HEK293T (cell line): Measurements from ENCODE around the gene SLC35E4.

ENCODE experiments used
- BHLHE40 ChIP-seq: fragments of 450-650 bp; IDR thresholded peaks from 2 replicates; pipeline ENCODE4 v1.6.1; 2016; ENCODE audit warnings: mild to moderate bottlenecking, moderate library complexity, borderline replicate concordance
- ELF4 ChIP-seq: fragments of 450-650 bp; IDR thresholded peaks from 2 replicates; pipeline ENCODE4 v1.6.1; 2017; ENCODE audit warnings: antibody characterized with exemption
- FOXA1 ChIP-seq: fragments of 450-650 bp; IDR thresholded peaks from 2 replicates; pipeline ENCODE4 v1.6.1; 2016; ENCODE audit warnings: mild to moderate bottlenecking
- FOXK2 ChIP-seq: fragments of 450-650 bp; IDR thresholded peaks from 2 replicates; pipeline ENCODE4 v1.6.1; 2016; ENCODE audit warnings: mild to moderate bottlenecking
- SUZ12 ChIP-seq: fragments of 450-650 bp; IDR thresholded peaks from 2 replicates; pipeline ENCODE4 v1.6.1; 2016; ENCODE audit warnings: mild to moderate bottlenecking
- ZNF384 ChIP-seq: fragments of 450-650 bp; IDR thresholded peaks from 2 replicates; pipeline ENCODE4 v1.6.1; 2016
- TF ChIP-seq, protein P1 (sequence below): fragments of 450-650 bp; IDR thresholded peaks from 2 replicates; pipeline ENCODE4 v1.6.1; 2016

DNA sequence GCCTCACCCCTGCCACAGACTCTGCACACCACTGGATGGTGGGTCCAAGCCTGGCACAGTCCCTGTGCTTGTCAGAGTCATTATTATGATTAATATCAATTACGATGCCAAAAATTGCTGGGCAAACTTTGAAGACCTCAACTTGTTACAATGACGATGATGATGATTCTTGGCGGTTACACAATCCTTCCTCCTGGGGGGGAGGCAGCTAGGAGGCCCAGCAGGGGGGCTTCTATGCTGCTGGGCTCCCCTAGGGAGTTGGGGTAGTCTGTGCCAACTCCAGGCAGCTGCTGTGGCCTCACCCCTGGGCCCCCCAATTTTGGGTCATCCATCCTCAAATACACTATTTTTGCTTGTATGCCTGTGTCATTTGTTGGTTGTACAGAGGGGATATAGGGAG lies 12.0 kb downstream of the SLC35E4 start:
- TF ChIP-seq ZNF384, result no peak
- no peak for TF ChIP-seq FOXK2
- TF ChIP-seq ELF4, result no peak
- no peak for TF ChIP-seq FOXA1
- TF ChIP-seq, protein P1, sequence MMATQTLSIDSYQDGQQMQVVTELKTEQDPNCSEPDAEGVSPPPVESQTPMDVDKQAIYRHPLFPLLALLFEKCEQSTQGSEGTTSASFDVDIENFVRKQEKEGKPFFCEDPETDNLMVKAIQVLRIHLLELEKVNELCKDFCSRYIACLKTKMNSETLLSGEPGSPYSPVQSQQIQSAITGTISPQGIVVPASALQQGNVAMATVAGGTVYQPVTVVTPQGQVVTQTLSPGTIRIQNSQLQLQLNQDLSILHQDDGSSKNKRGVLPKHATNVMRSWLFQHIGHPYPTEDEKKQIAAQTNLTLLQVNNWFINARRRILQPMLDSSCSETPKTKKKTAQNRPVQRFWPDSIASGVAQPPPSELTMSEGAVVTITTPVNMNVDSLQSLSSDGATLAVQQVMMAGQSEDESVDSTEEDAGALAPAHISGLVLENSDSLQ, result no peak
- no peak for TF ChIP-seq BHLHE40
- no peak for TF ChIP-seq SUZ12
